HG03135 (cell line): ENCODE data around the gene PDPK1.
"Not testable (repeated sequence)": the region's sequence is repeated elsewhere in the genome, so short reads cannot be mapped to it uniquely, and the experiment has no call there.

Source experiments
- ATAC-seq: cut with Tn5 transposase; IDR thresholded peaks from one replicate; pipeline ENCODE4 v1.9.1; 2021; ENCODE audit warnings: mild to moderate bottlenecking, moderate library complexity; ENCODE audit not compliant: unreplicated experiment

The PDPK1 gene

GRCh38 chr16:2539192-2539844 is 1.5 kb downstream of the PDPK1 start:
- ATAC-seq = not testable (repeated sequence)

GRCh38 chr16:2539845-2540458 is 2.1 kb downstream of the PDPK1 start:
- ATAC-seq = not testable (repeated sequence)

GRCh38 chr16:2540912-2541311 is 3.1 kb downstream of the PDPK1 start:
- not testable (repeated sequence) for ATAC-seq

GRCh38 chr16:2541409-2541808 is 3.6 kb downstream of the PDPK1 start:
- ATAC-seq = not testable (repeated sequence)

GRCh38 chr16:2543771-2544170 is 6.0 kb downstream of the PDPK1 start:
- ATAC-seq = not testable (repeated sequence)

GRCh38 chr16:2550283-2550878 is 12.6 kb downstream of the PDPK1 start:
- ATAC-seq = not testable (repeated sequence)

GRCh38 chr16:2551420-2551889 is 13.6 kb downstream of the PDPK1 start:
- not testable (repeated sequence) for ATAC-seq

GRCh38 chr16:2554709-2555425 is 17.0 kb downstream of the PDPK1 start:
- not testable (repeated sequence) for ATAC-seq

GRCh38 chr16:2557150-2557549 is 19.3 kb downstream of the PDPK1 start:
- ATAC-seq = not testable (repeated sequence)

GRCh38 chr16:2560131-2560797 is 22.4 kb downstream of the PDPK1 start:
- ATAC-seq = peak; percentile 61

GRCh38 chr16:2560798-2561133 is 22.9 kb downstream of the PDPK1 start:
- peak; percentile 53 for ATAC-seq

- ATAC-seq = not testable (repeated sequence)
Measured at GRCh38 chr16:2567506-2567905, 29.7 kb downstream of the PDPK1 start.

- not testable (repeated sequence) for ATAC-seq
Measured at GRCh38 chr16:2568573-2568972, 30.8 kb downstream of the PDPK1 start.

- not testable (repeated sequence) for ATAC-seq
Measured at GRCh38 chr16:2572704-2573103, 34.9 kb downstream of the PDPK1 start.

GRCh38 chr16:2575839-2576238 is 38.0 kb downstream of the PDPK1 start:
- ATAC-seq = not testable (repeated sequence)

GRCh38 chr16:2577044-2577443 is 39.2 kb downstream of the PDPK1 start:
- ATAC-seq = not testable (repeated sequence)

- ATAC-seq = not testable (repeated sequence)
Measured at GRCh38 chr16:2578905-2579304, 41.1 kb downstream of the PDPK1 start.

GRCh38 chr16:2580143-2580542 is 42.3 kb downstream of the PDPK1 start:
- not testable (repeated sequence) for ATAC-seq

- ATAC-seq = not testable (repeated sequence)
Measured at GRCh38 chr16:2580818-2581217, 43.0 kb downstream of the PDPK1 start.

- no peak for ATAC-seq
Measured at GRCh38 chr16:2584729-2585650, 47.2 kb downstream of the PDPK1 start.
